PC-3 (cell line): ENCODE data around the gene GCNT3. TPM values are rescaled to one million over a fixed set of nuclear protein-coding genes. Genes with fewer than 3 reads are reported as not detected.
A peak's percentile ranks its signal among the peaks of the same experiment; 100 is the strongest.
"Not testable (repeated sequence)": the region's sequence is repeated elsewhere in the genome, so short reads cannot be mapped to it uniquely, and the experiment has no call there.

ENCODE experiments used
- ATAC-seq: fragments of 200-7000 bp; cut with Tn5 transposase; 2 replicates; pipeline ENCODE4 v1.9.1; 2020; ENCODE audit warnings: mild to moderate bottlenecking, moderate library complexity
- BruUV-seq: library from RNA; stranded (reverse); fragments of 400-500 nt; replicated peaks from 2 replicates; lab custom pipeline; 2021; lab: Mats Ljungman, UMichigan
- CTCF ChIA-PET: fragments of 300-600 bp; sonication (Branson Sonifier 250); formaldehyde crosslinking; loops from one replicate; lab custom pipeline; 2022; ENCODE audit warnings: antibody characterized with exemption; lab: Charles Lee
- POLR2A ChIA-PET: fragments of 300-600 bp; sonication (Branson Sonifier 250); formaldehyde crosslinking; loops from one replicate; lab custom pipeline; 2022; ENCODE audit warnings: antibody characterized with exemption; ENCODE audit not compliant: unreplicated experiment; lab: Charles Lee
- DNase-seq: peaks from one replicate; pipeline ENCODE4 v3.0.0-alpha.2; 2015
- H2AFZ ChIP-seq: fragments of 300-600 bp; sonication (generic); 2 replicates; pipeline ENCODE4 v1.6.0; 2016; ENCODE audit warnings: antibody characterized with exemption, low read length
- H3F3A ChIP-seq: fragments of 300-600 bp; sonication (generic); one replicate; pipeline ENCODE4 v1.6.0; 2017; ENCODE audit warnings: antibody characterized with exemption, low read length, control low read depth, mild to moderate bottlenecking; ENCODE audit not compliant: unreplicated experiment
- H3K27ac ChIP-seq: fragments of 300-600 bp; sonication (generic); 2 replicates; pipeline ENCODE4 v1.5.1; 2016; ENCODE audit warnings: mild to moderate bottlenecking, low read length
- H3K27me3 ChIP-seq: fragments of 300-600 bp; sonication (generic); 2 replicates; pipeline ENCODE4 v1.6.1; 2016; ENCODE audit warnings: low read length, mixed read lengths
- H3K36me3 ChIP-seq: fragments of 300-600 bp; sonication (generic); 2 replicates; pipeline ENCODE4 v1.6.1; 2016; ENCODE audit warnings: low read depth, mixed run types, low read length, mixed read lengths
- H3K4me1 ChIP-seq: fragments of 300-600 bp; sonication (generic); 2 replicates; pipeline ENCODE4 v1.5.1; 2016; ENCODE audit warnings: low read length; ENCODE audit not compliant: insufficient read depth
- H3K4me2 ChIP-seq: fragments of 300-600 bp; sonication (generic); 2 replicates; pipeline ENCODE4 v1.6.0; 2016; ENCODE audit warnings: low read length
- H3K4me3 ChIP-seq: fragments of 300-600 bp; sonication (generic); 2 replicates; pipeline ENCODE4 v1.5.1; 2016; ENCODE audit warnings: mild to moderate bottlenecking, low read length, mixed read lengths
- H3K79me2 ChIP-seq: fragments of 300-600 bp; sonication (generic); 2 replicates; pipeline ENCODE4 v1.6.1; 2017; ENCODE audit warnings: low read length, mixed read lengths
- H3K9ac ChIP-seq: fragments of 300-600 bp; sonication (generic); 2 replicates; pipeline ENCODE4 v1.6.0; 2016; ENCODE audit warnings: mild to moderate bottlenecking, low read length
- H3K9me2 ChIP-seq: fragments of 300-600 bp; sonication (generic); replicated peaks from 2 replicates; pipeline ENCODE4 v1.6.1; 2016; ENCODE audit warnings: mixed run types, low read length, mixed read lengths
- H3K9me3 ChIP-seq: fragments of 300-600 bp; sonication (generic); 2 replicates; pipeline ENCODE4 v1.6.1; 2016; ENCODE audit warnings: low read length, mixed read lengths
- H4K20me1 ChIP-seq: fragments of 300-600 bp; sonication (generic); 2 replicates; pipeline ENCODE4 v1.6.1; 2016; ENCODE audit warnings: low read length, mixed read lengths
- CTCF ChIP-seq: fragments of 300-600 bp; sonication (generic); conservative IDR thresholded peaks from 2 replicates; pipeline ENCODE4 v1.5.1; 2017; ENCODE audit warnings: antibody characterized with exemption, low read depth, mild to moderate bottlenecking, low read length
- EZH2 ChIP-seq: fragments of 300-600 bp; sonication (generic); IDR thresholded peaks from one replicate; pipeline ENCODE4 v1.6.1; 2017; ENCODE audit warnings: antibody characterized with exemption, mild to moderate bottlenecking, low read length; ENCODE audit not compliant: unreplicated experiment
- EZH2phosphoT487 ChIP-seq: fragments of 300-600 bp; sonication (generic); IDR thresholded peaks from 2 replicates; pipeline ENCODE4 v1.6.1; 2018; ENCODE audit warnings: mild to moderate bottlenecking, antibody characterized with exemption, low read length, borderline replicate concordance
- intact Hi-C: fragments of 100-400 bp; cut with micrococcal nuclease; formaldehyde crosslinking; loops from 2 replicates; pipeline ENCODE4 v1.9.0; 2023
- total RNA-seq: library from RNA; depleted of rRNA; stranded (reverse); fragments of >200 nt; gene quantifications from 2 replicates; pipeline ENCODE4 v1.2.3, GENCODE V29; 2014

GCNT3 gene
- total RNA-seq, 1 experiment from 2014 or later = 0.18 TPM

DNA sequence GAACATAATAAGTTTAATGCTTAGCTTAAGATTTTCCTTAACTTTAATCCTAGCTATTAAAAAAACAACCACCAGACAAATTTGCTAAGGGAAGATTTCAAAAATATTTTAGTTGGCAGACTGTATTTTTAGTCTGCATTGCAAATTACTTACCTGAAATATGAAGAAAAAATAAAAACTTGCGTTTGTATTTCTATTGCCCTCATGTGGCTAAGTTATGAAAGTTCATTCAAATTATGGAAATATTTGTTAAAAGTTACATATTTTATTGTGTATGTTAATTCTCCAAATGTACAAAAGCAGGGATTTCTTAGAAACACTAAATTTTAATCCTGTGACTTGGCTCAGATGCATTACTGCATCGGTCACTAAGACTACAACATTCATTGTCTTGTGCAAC, 30.8 kb downstream of the GCNT3 start:
- Histone ChIP-seq H3K79me2 (no peaks in the 10 kb centered on the region), H3K9ac (no peak overlapping the region), H3K27me3 (no peaks in the 10 kb centered on the region), H3K4me1 (no peaks in the 10 kb centered on the region), H3K36me3 (peaks cover 9% of the 10 kb centered on the region; the same call in 1 of the 2 replicates), H2AFZ (no peak overlapping the region), H3K9me3 (no peaks in the 10 kb centered on the region), H3K4me3 (no peak overlapping the region), H3K27ac (no peak overlapping the region), H4K20me1 (no peaks in the 10 kb centered on the region), H3K9me2 (no peaks in the 10 kb centered on the region), H3F3A (no peaks in the 10 kb centered on the region), H3K4me2 (no peak overlapping the region)
- intact Hi-C loops = loop anchor here (1.0 kb wide), 1 partner anchor 110 kb away; no protein-coding TSS in a partner anchor
- ChIA-PET CTCF (interaction anchor here (0.6 kb wide), 1 partner anchor 31 kb away, joined by 3 read pairs; the partner anchor contains the start of gene GCNT3), POLR2A (no interaction called here)
- peak; percentile 47; the same call in 1 of the 2 replicates for TF ChIP-seq CTCF
- no peak for TF ChIP-seq EZH2phosphoT487
- BruUV-seq = no TSS peak
- no peak for ATAC-seq
- DNase-seq = no peak

DNA sequence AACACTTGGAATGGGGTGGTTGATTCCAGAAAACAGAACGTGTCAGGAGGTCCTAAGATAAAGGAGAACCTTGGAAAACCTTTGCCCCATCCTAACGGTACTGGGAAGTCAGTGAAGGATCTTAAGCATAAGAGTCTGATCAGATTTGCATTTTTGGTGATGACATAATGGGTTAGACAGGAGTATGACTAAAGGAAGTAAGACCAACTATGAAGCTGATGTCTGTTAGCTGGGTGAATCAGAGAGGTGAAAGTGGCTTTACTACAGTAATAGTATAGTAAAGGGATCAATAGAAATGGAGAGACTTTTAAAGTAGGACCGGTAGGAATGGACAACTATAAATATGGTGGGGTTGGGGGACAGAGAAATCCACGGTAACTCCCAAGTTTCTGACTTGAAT, 33.2 kb downstream of the GCNT3 start:
- no peak for DNase-seq
- Histone ChIP-seq H3K79me2 (no peaks in the 10 kb centered on the region), H3K9me2 (no peaks in the 10 kb centered on the region), H3K4me3 (no peak overlapping the region), H3F3A (no peaks in the 10 kb centered on the region), H3K4me2 (no peak overlapping the region), H3K36me3 (peaks cover 9% of the 10 kb centered on the region; the same call in 1 of the 2 replicates), H3K27me3 (no peaks in the 10 kb centered on the region), H4K20me1 (no peaks in the 10 kb centered on the region), H3K27ac (no peak overlapping the region), H3K9ac (no peak overlapping the region), H2AFZ (no peak overlapping the region), H3K9me3 (no peaks in the 10 kb centered on the region), H3K4me1 (no peaks in the 10 kb centered on the region)
- no TSS peak for BruUV-seq
- CTCF ChIA-PET = no interaction called here
- no peak for ATAC-seq
- TF ChIP-seq EZH2phosphoT487 = no peak
- no peak for TF ChIP-seq CTCF
- TF ChIP-seq EZH2 = no peak
- POLR2A ChIA-PET = no interaction called here
- intact Hi-C loops = no loop called here

DNA sequence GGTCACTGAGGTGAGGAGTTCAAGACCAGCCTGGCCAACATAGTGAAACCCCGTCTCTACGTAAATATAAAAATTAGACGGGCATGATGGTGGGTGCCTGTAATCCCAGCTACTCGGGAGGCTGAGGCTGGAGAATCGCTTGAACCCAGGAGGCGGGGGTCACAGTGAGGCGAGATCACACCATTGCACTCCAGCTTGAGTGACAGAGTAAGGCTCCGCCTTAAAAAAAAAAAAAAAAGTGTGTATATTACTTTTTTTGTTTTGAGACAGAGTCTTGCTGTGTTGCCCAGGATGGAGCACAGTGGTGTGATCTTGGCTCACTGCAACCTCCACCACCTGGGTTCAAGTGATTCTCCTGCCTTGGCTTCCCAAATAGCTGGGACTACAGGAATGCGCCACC, 34.2 kb downstream of the GCNT3 start:
- H3K36me3 ChIP-seq = peaks cover 11% of the 10 kb centered on the region; the same call in 1 of the 2 replicates
- H3K79me2 ChIP-seq, POLR2A ChIA-PET, H3K27me3 ChIP-seq, H3K4me3 ChIP-seq, DNase-seq, BruUV-seq, H3K9me3 ChIP-seq, intact Hi-C loops, H3K9ac ChIP-seq, H4K20me1 ChIP-seq, H2AFZ ChIP-seq, H3K4me1 ChIP-seq, H3K27ac ChIP-seq, CTCF ChIA-PET, H3K9me2 ChIP-seq, ATAC-seq, H3K4me2 ChIP-seq, H3F3A ChIP-seq: not testable (repeated sequence)
